ENCODE results near the gene ROR2.
"Not testable (repeated sequence)": the region's sequence is repeated elsewhere in the genome, so short reads cannot be mapped to it uniquely, and the experiment has no call there.

Gene ROR2

GRCh38 chr9:91660521-91660920 lies 289.5 kb downstream of the ROR2 start:
- FAIRE-seq = no peak
- no peak for DNase-seq (ENCODE audit: insufficient read length, low spot score)

- FAIRE-seq = no peak
Measured at GRCh38 chr9:91659529-91660495, 290.2 kb downstream of the ROR2 start.

GRCh38 chr9:91658513-91659105 lies 291.4 kb downstream of the ROR2 start:
- FAIRE-seq (no peak), DNase-seq (ENCODE audit: insufficient read length, low spot score) (no peak)

More at GRCh38 chr9:91659529-91660495, 290.2 kb downstream of the ROR2 start:
- DNase-seq (ENCODE audit: insufficient read length, low spot score) = no peak

- FAIRE-seq (no peak), DNase-seq (ENCODE audit: insufficient read length, low spot score) (no peak)
Measured at GRCh38 chr9:91657501-91657900, 292.5 kb downstream of the ROR2 start.

GRCh38 chr9:91655658-91656057 lies 294.4 kb downstream of the ROR2 start:
- DNase-seq (ENCODE audit: insufficient read length, low spot score) = no peak
- no peak for FAIRE-seq

- FAIRE-seq = no peak
Measured at GRCh38 chr9:91655215-91655614, 294.8 kb downstream of the ROR2 start.

GRCh38 chr9:91654527-91654926 lies 295.5 kb downstream of the ROR2 start:
- DNase-seq (ENCODE audit: insufficient read length, low spot score) (no peak), FAIRE-seq (no peak)

More at GRCh38 chr9:91655215-91655614, 294.8 kb downstream of the ROR2 start:
- no peak for DNase-seq (ENCODE audit: insufficient read length, low spot score)

GRCh38 chr9:91647371-91647770 lies 302.7 kb downstream of the ROR2 start:
- FAIRE-seq = no peak
- DNase-seq (ENCODE audit: insufficient read length, low spot score) = no peak

- FAIRE-seq (no peak), DNase-seq (ENCODE audit: insufficient read length, low spot score) (no peak)
Measured at GRCh38 chr9:91646702-91647101, 303.3 kb downstream of the ROR2 start.

- DNase-seq (ENCODE audit: insufficient read length, low spot score) = no peak
- no peak for FAIRE-seq
Measured at GRCh38 chr9:91644433-91644832, 305.6 kb downstream of the ROR2 start.

GRCh38 chr9:91643481-91644077 lies 306.4 kb downstream of the ROR2 start:
- DNase-seq (ENCODE audit: insufficient read length, low spot score) (no peak), FAIRE-seq (peak; percentile 23)

- no peak for DNase-seq (ENCODE audit: insufficient read length, low spot score)
- FAIRE-seq = no peak
Measured at GRCh38 chr9:91642771-91643170, 307.3 kb downstream of the ROR2 start.

- FAIRE-seq (no peak), DNase-seq (ENCODE audit: insufficient read length, low spot score) (no peak)
Measured at GRCh38 chr9:91640428-91640827, 309.6 kb downstream of the ROR2 start.

GRCh38 chr9:91639054-91639453 lies 311.0 kb downstream of the ROR2 start:
- FAIRE-seq (no peak), DNase-seq (ENCODE audit: insufficient read length, low spot score) (no peak)

GRCh38 chr9:91634832-91635231 lies 315.2 kb downstream of the ROR2 start:
- not testable (repeated sequence) for DNase-seq (ENCODE audit: insufficient read length, low spot score); FAIRE-seq

- FAIRE-seq = no peak
- DNase-seq (ENCODE audit: insufficient read length, low spot score) = no peak
Measured at GRCh38 chr9:91629718-91630117, 320.3 kb downstream of the ROR2 start.

- DNase-seq (ENCODE audit: insufficient read length, low spot score) (no peak), FAIRE-seq (no peak)
Measured at GRCh38 chr9:91628892-91629291, 321.1 kb downstream of the ROR2 start.

GRCh38 chr9:91625331-91625730 lies 324.7 kb downstream of the ROR2 start:
- DNase-seq (ENCODE audit: insufficient read length, low spot score) = no peak
- FAIRE-seq = no peak

GRCh38 chr9:91623004-91623403 lies 327.0 kb downstream of the ROR2 start:
- no peak for DNase-seq (ENCODE audit: insufficient read length, low spot score)
- no peak for FAIRE-seq

GRCh38 chr9:91622121-91622520 lies 327.9 kb downstream of the ROR2 start:
- not testable (repeated sequence) for FAIRE-seq

GRCh38 chr9:91614044-91614443 lies 336.0 kb downstream of the ROR2 start:
- not testable (repeated sequence) for FAIRE-seq; DNase-seq (ENCODE audit: insufficient read length, low spot score)

More at GRCh38 chr9:91622121-91622520, 327.9 kb downstream of the ROR2 start:
- not testable (repeated sequence) for DNase-seq (ENCODE audit: insufficient read length, low spot score)

Measured in GM19239 (cell line).